Inflammatory macrophage treated with lipopolysaccharide for 1 hour (primary cell): ENCODE measurements around the gene CRYL1.

Experiments used
- DNase-seq, 2 donors: peaks; one replicate each; pipeline ENCODE4 v3.0.0-alpha.2; 2020 to 2022

Gene CRYL1

GRCh38 chr13:20418953-20419352 lies 106.7 kb downstream of the CRYL1 start:
- no peak for DNase-seq

- no peak for DNase-seq
These were observed 109.4 kb downstream of the CRYL1 start for GRCh38 chr13:20416223-20416745.

- DNase-seq: no peak
These were observed 110.0 kb downstream of the CRYL1 start for GRCh38 chr13:20415694-20416107.

GRCh38 chr13:20415306-20415679 lies 110.4 kb downstream of the CRYL1 start:
- DNase-seq: no peak

- no peak for DNase-seq
These were observed 110.9 kb downstream of the CRYL1 start for GRCh38 chr13:20414546-20415305.

GRCh38 chr13:20412691-20413355 lies 112.8 kb downstream of the CRYL1 start:
- DNase-seq: no peak

GRCh38 chr13:20411638-20412342 lies 113.9 kb downstream of the CRYL1 start:
- DNase-seq: peak; percentile 84 to 90

GRCh38 chr13:20410726-20411125 lies 114.9 kb downstream of the CRYL1 start:
- DNase-seq: no peak

GRCh38 chr13:20408181-20408580 lies 117.5 kb downstream of the CRYL1 start:
- no peak for DNase-seq

- no peak for DNase-seq
These were observed 117.9 kb downstream of the CRYL1 start for GRCh38 chr13:20407759-20408158.

- no peak for DNase-seq
These were observed 120.0 kb downstream of the CRYL1 start for GRCh38 chr13:20405691-20406090.

GRCh38 chr13:20404488-20405222 lies 121.0 kb downstream of the CRYL1 start:
- DNase-seq: no peak

- no peak for DNase-seq
These were observed 121.8 kb downstream of the CRYL1 start for GRCh38 chr13:20403826-20404225.

GRCh38 chr13:20402881-20403280 lies 122.8 kb downstream of the CRYL1 start:
- no peak for DNase-seq

GRCh38 chr13:20401931-20402856 lies 123.5 kb downstream of the CRYL1 start:
- DNase-seq: no peak

GRCh38 chr13:20401531-20401930 lies 124.1 kb downstream of the CRYL1 start:
- DNase-seq: no peak

GRCh38 chr13:20400774-20401173 lies 124.9 kb downstream of the CRYL1 start:
- DNase-seq: peak; percentile 60 to 63

GRCh38 chr13:20399961-20400360 lies 125.7 kb downstream of the CRYL1 start:
- DNase-seq: no peak

- DNase-seq: no peak
These were observed 126.1 kb downstream of the CRYL1 start for GRCh38 chr13:20399515-20399914.

GRCh38 chr13:20398459-20398858 lies 127.2 kb downstream of the CRYL1 start:
- no peak for DNase-seq

GRCh38 chr13:20397896-20398295 lies 127.8 kb downstream of the CRYL1 start:
- no peak for DNase-seq
